ENCODE results near the gene KBTBD13.
"Not testable (repeated sequence)": the region's sequence is repeated elsewhere in the genome, so short reads cannot be mapped to it uniquely, and the experiment has no call there.

KBTBD13 gene

GRCh38 chr15:65076486-65077290 is at the start of gene KBTBD13:
KBTBD13 (plus strand) TSS chr15:65076746; CDS start chr15:65076816, 70 bp downstream.
- no peak for DNase-seq

GRCh38 chr15:65026756-65027155 is 49.8 kb upstream of the KBTBD13 start:
- no peak for DNase-seq

DNA sequence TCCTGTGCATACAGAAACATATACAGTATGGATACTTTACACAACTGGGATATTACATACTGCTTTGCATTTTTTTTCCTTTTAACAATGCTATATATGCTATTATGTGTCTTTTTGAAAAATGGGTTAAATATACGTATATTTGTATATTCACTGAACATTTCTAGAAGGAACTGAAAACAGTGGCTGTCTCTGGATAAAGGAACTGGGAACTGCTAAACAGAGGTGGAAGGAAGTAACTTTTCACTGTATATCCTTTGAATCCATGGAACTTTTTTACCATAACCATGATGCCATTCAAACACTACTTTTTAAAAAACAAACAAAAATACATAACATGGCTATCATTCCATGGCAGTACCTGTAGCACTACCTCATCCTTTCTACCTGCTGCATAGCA is 49.0 kb upstream of the KBTBD13 start:
- no peak for DNase-seq

DNA sequence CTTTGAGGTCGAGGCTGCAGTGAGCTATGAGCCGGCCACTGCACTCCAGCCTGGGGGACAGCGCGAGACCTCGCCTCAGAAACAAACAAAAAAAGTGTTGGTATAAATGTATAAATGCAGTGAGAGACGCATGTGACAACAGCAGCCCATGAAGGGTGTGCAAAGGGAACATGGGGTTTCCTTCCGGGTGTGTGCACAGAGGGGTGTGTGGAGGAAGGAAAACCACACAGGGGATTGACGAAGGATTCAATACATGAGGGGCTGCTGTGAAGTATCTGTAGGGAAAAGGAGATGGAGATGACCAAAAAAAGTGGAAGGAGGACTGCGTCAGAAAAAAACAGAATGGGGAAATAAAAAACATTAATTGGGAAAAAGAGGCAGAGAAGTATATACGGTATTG is 48.2 kb upstream of the KBTBD13 start:
- no peak for DNase-seq

- DNase-seq: peak; percentile 91
Observed at GRCh38 chr15:65028921-65029735, 47.4 kb upstream of the KBTBD13 start, which contains the start of gene MTFMT. MTFMT (minus strand) TSS chr15:65029639; CDS start chr15:65029613, 26 bp downstream.

- DNase-seq: no peak
Observed at GRCh38 chr15:65029736-65030208, 46.8 kb upstream of the KBTBD13 start.

DNA sequence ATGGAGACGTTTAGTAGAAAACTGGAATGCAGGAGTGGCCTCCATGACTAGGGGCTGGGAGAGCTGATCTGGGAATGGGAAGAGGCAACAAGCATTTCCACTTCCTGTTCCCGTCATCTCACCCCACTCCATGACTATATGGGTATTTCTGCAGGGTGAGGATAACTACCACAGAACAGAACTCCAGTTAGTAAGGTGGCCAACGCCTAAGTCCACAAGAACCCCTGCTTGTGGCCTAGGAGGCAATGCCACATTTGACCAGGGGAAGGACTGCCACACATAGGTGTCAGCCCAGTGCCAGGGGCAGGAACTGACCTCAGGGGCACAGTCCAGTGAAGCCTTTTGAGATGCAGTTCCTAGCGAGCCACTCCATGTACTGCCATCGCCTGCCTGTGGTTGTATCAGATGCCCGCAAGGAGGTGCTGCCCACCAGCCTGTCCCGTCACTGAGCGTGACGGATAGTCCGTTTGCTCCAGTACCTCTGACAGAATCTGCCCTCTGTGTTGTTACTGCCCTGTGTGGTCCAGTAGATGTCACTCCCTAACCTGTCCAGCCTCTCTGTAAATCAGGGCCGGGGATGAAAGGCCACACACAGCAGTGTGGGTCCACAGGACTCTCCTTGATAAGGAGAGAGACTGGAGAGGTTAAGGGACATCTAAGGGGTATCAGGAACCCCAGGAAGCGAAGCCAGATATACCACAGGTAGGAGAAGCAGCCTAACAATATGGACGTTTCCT is 43.6 kb upstream of the KBTBD13 start:
- DNase-seq: peak; percentile 82

- peak; percentile 78 for DNase-seq
Observed at GRCh38 chr15:65033659-65034269, 42.8 kb upstream of the KBTBD13 start.

DNA sequence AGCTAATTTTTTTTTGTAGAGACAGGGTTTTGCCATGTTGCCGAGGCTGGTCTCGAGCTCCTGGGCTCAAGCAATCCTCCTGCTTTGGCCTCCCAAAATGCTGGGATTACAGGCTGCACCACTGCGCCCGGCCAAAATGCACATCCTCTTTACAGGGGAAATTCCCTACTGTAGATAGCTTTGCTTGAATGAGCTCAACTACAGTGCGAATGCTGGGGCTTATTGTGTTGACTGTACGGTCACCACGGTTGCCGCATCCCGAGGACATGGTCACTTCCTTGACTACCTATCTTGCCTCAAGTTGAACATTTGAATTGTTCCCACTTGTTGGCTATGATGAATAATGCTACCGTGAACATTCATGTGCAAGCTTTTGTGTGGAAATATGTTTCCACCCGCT is 41.8 kb upstream of the KBTBD13 start:
- DNase-seq: no peak

DNA sequence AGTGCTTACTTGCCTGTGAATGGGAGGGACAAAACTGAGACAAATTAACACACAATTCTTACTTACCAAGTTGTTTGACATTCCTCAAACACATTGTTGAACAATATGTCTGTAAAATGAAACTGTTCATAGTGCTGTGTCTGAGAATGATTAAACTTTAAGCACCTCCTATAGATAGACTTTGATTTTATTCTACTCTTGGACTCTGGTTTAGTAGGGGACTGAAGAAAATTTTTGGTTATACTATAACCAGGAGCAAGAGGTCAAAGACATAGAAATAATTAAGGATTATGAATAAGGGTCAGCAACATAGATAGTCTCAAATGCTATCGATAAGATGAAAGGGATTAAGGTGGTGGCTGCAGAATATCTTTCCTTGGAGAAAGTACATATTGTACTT is 39.2 kb upstream of the KBTBD13 start:
- no peak for DNase-seq

GRCh38 chr15:65038428-65038827 is 38.1 kb upstream of the KBTBD13 start:
- DNase-seq: no peak

GRCh38 chr15:65038836-65039235 is 37.7 kb upstream of the KBTBD13 start:
- no peak for DNase-seq

- no peak for DNase-seq
Observed at GRCh38 chr15:65040461-65040860, 36.1 kb upstream of the KBTBD13 start.

GRCh38 chr15:65041787-65042186 is 34.8 kb upstream of the KBTBD13 start:
- DNase-seq: no peak

- DNase-seq: no peak
Observed at GRCh38 chr15:65042776-65043327, 33.7 kb upstream of the KBTBD13 start.

DNA sequence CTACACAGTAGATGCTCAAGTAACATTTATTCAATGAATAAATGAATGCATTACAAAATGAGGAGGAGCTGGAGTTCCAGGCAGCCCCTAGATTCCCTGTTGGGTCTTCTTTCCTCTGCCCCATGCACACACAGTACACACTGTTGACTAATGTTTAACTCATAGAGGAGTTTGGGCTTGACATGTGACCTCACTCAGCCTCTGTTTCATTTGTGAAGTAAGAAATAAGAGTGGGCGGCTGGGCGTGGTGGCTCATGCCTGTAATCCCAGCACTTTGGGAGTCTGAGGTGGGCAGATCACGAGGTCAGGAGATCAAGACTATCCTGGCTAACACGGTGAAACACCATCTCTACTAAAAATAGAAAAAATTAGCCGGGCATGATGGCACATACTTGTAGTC is 32.3 kb upstream of the KBTBD13 start:
- not testable (repeated sequence) for DNase-seq

DNA sequence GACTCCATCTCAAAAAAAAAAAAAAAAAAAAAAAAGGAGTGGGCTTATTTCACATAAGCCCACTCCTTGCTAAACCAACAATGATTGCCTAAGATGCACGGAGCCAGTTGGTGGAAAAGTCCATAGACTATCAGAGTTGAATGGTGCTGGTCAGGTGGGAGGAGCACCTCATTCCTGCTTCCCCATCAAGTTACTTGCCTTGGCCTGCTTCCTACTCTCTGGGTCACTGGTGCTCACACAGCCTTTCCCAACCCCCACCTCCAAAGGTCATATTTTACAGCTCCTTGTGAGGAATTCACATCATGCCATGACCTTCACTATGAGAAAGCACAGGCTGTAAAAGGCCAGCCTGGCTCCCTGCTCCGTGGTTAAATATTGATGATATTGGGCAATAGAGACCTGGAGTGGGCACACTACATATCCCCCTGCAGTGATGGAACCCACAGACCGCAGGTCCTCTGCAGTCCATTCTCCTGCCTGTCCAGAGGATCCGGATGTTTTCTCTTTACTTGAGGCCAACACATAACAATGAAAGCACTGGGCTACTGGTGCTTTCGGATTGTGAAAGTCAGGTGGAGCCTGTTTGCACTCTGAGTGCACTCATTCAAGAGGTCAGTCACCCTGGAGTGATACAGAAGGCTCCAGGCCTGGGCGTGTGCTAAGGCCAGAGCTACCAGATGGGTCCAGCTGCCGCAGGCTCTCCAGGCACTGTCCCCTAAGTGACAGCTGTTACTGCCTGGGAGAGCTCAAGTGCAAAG is 31.6 kb upstream of the KBTBD13 start, which contains the start of gene SLC51B:
SLC51B (plus strand) TSS at position 664 of the 758 bp plus-strand sequence. CDS start 4,618 bp downstream, outside the sequence.
- DNase-seq: no peak

GRCh38 chr15:65048241-65048640 is 28.3 kb upstream of the KBTBD13 start:
- no peak for DNase-seq

DNA sequence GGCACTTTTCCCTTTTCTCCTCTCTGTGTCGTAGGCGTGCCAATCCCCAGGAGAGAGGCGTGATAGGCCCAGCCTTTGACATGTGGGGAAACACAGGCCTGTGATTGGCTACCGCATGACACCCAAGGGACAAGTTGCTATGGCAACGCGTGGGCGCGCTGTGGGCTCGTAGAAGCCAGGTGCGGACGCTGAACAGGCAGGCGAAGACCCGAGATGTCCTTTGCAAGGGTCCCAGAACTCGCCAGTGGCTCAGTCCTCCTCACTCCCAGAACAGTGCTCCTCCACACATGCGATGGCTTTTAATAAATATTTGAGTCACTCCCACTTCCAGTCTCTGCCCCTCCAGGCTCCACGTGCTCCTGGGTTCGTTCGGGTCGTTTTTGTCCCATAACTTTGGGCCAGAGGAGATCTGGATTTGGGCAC is 27.1 kb upstream of the KBTBD13 start:
- peak; percentile 83 for DNase-seq

DNA sequence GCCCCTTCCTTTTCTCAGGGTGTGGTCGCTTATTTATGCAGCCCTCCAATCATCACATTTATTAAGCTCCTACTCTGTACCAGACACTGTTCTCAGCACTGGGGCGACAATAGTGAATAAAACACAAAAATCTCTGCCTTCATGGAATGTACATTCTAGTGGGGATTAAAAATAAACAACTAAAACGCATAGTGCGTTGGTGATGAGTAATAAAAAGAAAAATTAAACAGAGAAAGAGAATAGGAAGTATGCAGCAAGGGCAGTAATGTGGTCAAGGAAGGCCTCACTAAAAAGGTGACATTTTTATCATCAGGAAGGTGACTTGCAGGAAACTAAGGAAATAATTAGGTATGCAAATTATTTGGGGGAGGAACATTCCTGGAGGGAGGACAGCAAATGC is 26.3 kb upstream of the KBTBD13 start:
- DNase-seq: no peak

DNA sequence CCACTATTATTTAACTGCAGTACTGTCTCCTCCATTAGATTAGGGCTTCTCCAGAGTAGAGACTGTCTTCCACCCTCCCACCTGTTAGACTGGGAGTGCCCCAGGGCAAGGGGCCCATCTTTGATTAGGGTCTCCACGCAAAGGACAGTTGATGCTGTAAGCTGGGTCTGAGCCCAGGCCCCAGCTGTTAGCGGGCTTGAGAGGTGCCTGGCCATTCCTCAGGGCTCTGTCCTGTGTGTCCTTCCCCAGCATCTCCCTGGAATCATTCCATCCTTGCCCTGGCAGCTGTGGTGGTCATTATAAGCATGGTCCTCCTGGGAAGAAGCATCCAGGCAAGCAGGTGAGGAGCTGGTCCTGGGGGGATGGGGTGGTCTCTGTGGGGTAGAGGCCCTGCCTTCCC is 25.3 kb upstream of the KBTBD13 start:
- no peak for DNase-seq
